Diencephalon (tissue), 1 donor: Measurements from ENCODE around the gene PRMT1. TPM values are rescaled to one million over a fixed set of nuclear protein-coding genes. Genes with fewer than 3 reads are reported as not detected.

Source experiments
- small RNA-seq: library from RNA; depleted of rRNA; stranded (forward); fragments of <200 nt; gene quantifications from one replicate; pipeline ENCODE3, GENCODE V24; 2014
- total RNA-seq: library from RNA; depleted of rRNA; stranded (reverse); fragments of >200 nt; gene quantifications from one replicate; pipeline ENCODE4 v1.2.3, GENCODE V29; 2014

Gene PRMT1
- 211 TPM for total RNA-seq

GRCh38 chr19:49677231-49677900, at the start of gene PRMT1:
TSS of gene PRMT1 (plus strand) at chr19:49677271. CDS start at chr19:49677281, 10 bp downstream.

GRCh38 chr19:49640113-49640898, 36.8 kb upstream of the PRMT1 start, which contains the start of gene RRAS:
TSS of gene RRAS (minus strand) at chr19:49640143. CDS start at chr19:49640098, 45 bp downstream.

GRCh38 chr19:49641688-49642491, 35.2 kb upstream of the PRMT1 start, which contains the start of gene SCAF1:
TSS of gene SCAF1 (plus strand) at chr19:49642209. CDS start at chr19:49645027, 2,818 bp downstream.

GRCh38 chr19:49665351-49666119, 11.5 kb upstream of the PRMT1 start, which contains the start of the genes BCL2L12 and IRF3:
TSS of gene BCL2L12 (plus strand) at chr19:49665933. CDS start at chr19:49666693, 760 bp downstream.
TSS of gene IRF3 (minus strand) at chr19:49665857. CDS start at chr19:49664838, 1,019 bp downstream.

GRCh38 chr19:49689133-49690078, 12.3 kb downstream of the PRMT1 start, which contains the start of gene ADM5:
TSS of gene ADM5 (plus strand) at chr19:49689594. CDS start at chr19:49689838, 244 bp downstream.

GRCh38 chr19:49690656-49691242, 13.7 kb downstream of the PRMT1 start, which contains the start of gene CPT1C:
TSS of gene CPT1C (plus strand) at chr19:49691116. CDS start at chr19:49692253, 1,137 bp downstream.

Small RNA genes within 50 kb of the gene (small RNA-seq; reads per million reads assigned to genes)
- gene MIR5088, result not detected

Other genes with a start within 250 kb of the PRMT1 start
- gene SLC17A7, start 235.7 kb upstream of the PRMT1 start, total RNA-seq, result 1.2 TPM
- gene PIH1D1, start 225.5 kb upstream of the PRMT1 start, total RNA-seq, result 60.2 TPM
- gene ALDH16A1, start 224.0 kb upstream of the PRMT1 start, total RNA-seq, result 11.3 TPM
- 0.69 TPM for gene FLT3LG, start 203.1 kb upstream of the PRMT1 start, total RNA-seq
- gene RPL13A, start 189.7 kb upstream of the PRMT1 start, total RNA-seq, result 2,032 TPM
- gene RPS11, start 180.8 kb upstream of the PRMT1 start, total RNA-seq, result 2,275 TPM
- gene FCGRT, start 164.6 kb upstream of the PRMT1 start, total RNA-seq, result 19.1 TPM
- 3.9 TPM for gene RCN3, start 149.3 kb upstream of the PRMT1 start, total RNA-seq
- 34.4 TPM for gene NOSIP, start 96.7 kb upstream of the PRMT1 start, total RNA-seq
- gene PRRG2, start 96.0 kb upstream of the PRMT1 start, total RNA-seq, result 1.2 TPM
- gene PRR12, start 86.1 kb upstream of the PRMT1 start, total RNA-seq, result 5.8 TPM
- gene RRAS, start 37.1 kb upstream of the PRMT1 start, total RNA-seq, result 1.4 TPM
- 14.1 TPM for gene SCAF1, start 35.1 kb upstream of the PRMT1 start, total RNA-seq
- 19.1 TPM for gene IRF3, start 11.4 kb upstream of the PRMT1 start, total RNA-seq
- gene BCL2L12, start 11.3 kb upstream of the PRMT1 start, total RNA-seq, result 0.69 TPM
- 1.4 TPM for gene ADM5, start 12.3 kb downstream of the PRMT1 start, total RNA-seq
- gene CPT1C, start 13.8 kb downstream of the PRMT1 start, total RNA-seq, result 54.4 TPM
- gene TSKS, start 86.0 kb downstream of the PRMT1 start, total RNA-seq, result not detected
- 83.5 TPM for gene AP2A1, start 89.7 kb downstream of the PRMT1 start, total RNA-seq
- 15.2 TPM for gene FUZ, start 136.0 kb downstream of the PRMT1 start, total RNA-seq
- gene MED25, start 141.0 kb downstream of the PRMT1 start, total RNA-seq, result 19.1 TPM
- 113 TPM for gene PTOV1, start 173.9 kb downstream of the PRMT1 start, total RNA-seq
- gene PNKP, start 190.3 kb downstream of the PRMT1 start, total RNA-seq, result 26.3 TPM
- gene AKT1S1, start 200.1 kb downstream of the PRMT1 start, total RNA-seq, result 5.1 TPM
- gene TBC1D17, start 200.4 kb downstream of the PRMT1 start, total RNA-seq, result 9.7 TPM
- gene IL4I1, start 219.6 kb downstream of the PRMT1 start, total RNA-seq, result 0.23 TPM